ENCODE measurements around the gene PLXND1.

The PLXND1 gene

DNA sequence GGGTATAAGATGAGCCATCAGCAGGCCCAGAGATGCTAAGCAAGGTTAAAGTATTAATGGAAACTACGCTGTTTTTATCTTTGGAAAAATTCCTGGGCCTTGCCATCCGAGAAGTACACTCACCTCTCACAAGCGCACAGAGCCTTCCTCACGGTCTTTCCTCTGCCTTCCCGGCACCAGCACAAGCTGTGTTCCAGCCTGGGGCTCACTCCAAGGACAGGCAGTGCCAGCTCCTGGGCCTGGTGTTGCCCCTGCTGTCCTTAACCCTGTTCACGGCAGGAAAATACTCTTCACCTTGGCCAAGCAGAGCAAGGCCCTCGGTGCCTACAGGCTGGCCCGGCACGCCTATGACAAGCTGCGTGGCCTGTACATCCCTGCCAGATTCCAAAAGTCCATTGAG, 92.4 kb downstream of the PLXND1 start:
- no peak for TF ChIP-seq ZBTB7A (IDR thresholded peaks at IDR 0.05; ENCODE audit: low read depth)

DNA sequence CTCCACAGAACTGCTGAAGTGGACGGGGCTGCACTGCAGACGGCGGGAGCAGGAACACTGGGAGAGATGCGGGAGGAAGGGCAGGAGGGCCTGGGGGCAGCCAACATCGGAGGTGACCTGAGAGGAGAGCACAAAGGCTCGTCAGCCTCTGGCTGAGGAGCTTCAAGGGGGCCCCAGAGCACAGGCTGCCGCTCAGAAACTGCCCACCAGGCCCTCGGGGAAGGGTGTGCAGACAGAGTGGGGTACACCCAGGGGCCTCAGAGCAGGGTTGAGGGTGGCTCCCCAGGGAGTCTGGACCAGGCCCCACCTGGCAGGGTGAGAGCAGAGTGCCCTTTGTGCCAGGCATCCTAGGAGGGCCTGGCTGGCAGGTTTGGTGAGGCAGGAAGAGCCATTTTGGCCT, 92.8 kb downstream of the PLXND1 start:
- no peak for TF ChIP-seq ZBTB7A (IDR thresholded peaks at IDR 0.05; ENCODE audit: low read depth)
- no peak for TF ChIP-seq TEAD4 (IDR thresholded peaks at IDR 0.05)

DNA sequence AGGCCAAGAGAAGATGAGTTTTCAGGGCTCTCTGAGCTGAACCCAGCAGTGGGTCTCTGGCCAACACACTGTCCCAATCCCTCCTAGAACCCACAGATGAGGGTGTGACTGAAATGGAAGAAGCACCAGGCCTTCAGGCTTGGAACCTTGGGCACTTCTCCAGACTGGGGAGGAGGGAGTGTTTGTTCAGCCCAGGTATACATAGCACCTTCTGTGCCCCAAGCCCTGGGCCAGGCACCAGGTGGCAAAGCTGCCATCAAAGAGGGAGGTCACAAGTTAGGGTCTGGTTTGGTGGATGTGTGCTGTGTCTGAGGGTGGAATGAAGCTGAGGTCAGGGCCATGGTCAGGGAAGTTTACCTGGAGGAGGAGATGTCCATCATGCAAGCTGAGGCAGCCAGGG, 93.9 kb downstream of the PLXND1 start:
- no peak for TF ChIP-seq ZBTB7A (IDR thresholded peaks at IDR 0.05; ENCODE audit: low read depth)
- no peak for TF ChIP-seq RAD21 (IDR thresholded peaks at IDR 0.05; ENCODE audit: low read depth)

GRCh38 chr3:129507181-129507831, 99.2 kb downstream of the PLXND1 start:
- TF ChIP-seq TAF1 (IDR thresholded peaks at IDR 0.05; ENCODE audit: low read depth) (no peak), CREB1 (IDR thresholded peaks at IDR 0.05; ENCODE audit: low read depth) (no peak), CEBPB (IDR thresholded peaks at IDR 0.05) (no peak), YY1 (IDR thresholded peaks at IDR 0.05; ENCODE audit: low read depth) (no peak), RAD21 (IDR thresholded peaks at IDR 0.05; ENCODE audit: low read depth) (no peak), EP300 (IDR thresholded peaks at IDR 0.05; ENCODE audit: borderline replicate concordance) (no peak), FOXM1 (IDR thresholded peaks at IDR 0.05; ENCODE audit: borderline replicate concordance, low read depth) (no peak), NFIC (IDR thresholded peaks at IDR 0.05) (no peak), EGR1 (IDR thresholded peaks at IDR 0.05) (no peak), ZBTB7A (IDR thresholded peaks at IDR 0.05; ENCODE audit: low read depth) (no peak), TCF12 (IDR thresholded peaks at IDR 0.05; ENCODE audit: low read depth) (no peak), TEAD4 (IDR thresholded peaks at IDR 0.05) (no peak)
- TF ChIP-seq, protein P1, sequence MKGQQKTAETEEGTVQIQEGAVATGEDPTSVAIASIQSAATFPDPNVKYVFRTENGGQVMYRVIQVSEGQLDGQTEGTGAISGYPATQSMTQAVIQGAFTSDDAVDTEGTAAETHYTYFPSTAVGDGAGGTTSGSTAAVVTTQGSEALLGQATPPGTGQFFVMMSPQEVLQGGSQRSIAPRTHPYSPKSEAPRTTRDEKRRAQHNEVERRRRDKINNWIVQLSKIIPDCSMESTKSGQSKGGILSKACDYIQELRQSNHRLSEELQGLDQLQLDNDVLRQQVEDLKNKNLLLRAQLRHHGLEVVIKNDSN (IDR thresholded peaks at IDR 0.05) = no peak
- TF ChIP-seq, protein P2, sequence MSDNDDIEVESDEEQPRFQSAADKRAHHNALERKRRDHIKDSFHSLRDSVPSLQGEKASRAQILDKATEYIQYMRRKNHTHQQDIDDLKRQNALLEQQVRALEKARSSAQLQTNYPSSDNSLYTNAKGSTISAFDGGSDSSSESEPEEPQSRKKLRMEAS (IDR thresholded peaks at IDR 0.05) = no peak
- TF ChIP-seq, protein P3, sequence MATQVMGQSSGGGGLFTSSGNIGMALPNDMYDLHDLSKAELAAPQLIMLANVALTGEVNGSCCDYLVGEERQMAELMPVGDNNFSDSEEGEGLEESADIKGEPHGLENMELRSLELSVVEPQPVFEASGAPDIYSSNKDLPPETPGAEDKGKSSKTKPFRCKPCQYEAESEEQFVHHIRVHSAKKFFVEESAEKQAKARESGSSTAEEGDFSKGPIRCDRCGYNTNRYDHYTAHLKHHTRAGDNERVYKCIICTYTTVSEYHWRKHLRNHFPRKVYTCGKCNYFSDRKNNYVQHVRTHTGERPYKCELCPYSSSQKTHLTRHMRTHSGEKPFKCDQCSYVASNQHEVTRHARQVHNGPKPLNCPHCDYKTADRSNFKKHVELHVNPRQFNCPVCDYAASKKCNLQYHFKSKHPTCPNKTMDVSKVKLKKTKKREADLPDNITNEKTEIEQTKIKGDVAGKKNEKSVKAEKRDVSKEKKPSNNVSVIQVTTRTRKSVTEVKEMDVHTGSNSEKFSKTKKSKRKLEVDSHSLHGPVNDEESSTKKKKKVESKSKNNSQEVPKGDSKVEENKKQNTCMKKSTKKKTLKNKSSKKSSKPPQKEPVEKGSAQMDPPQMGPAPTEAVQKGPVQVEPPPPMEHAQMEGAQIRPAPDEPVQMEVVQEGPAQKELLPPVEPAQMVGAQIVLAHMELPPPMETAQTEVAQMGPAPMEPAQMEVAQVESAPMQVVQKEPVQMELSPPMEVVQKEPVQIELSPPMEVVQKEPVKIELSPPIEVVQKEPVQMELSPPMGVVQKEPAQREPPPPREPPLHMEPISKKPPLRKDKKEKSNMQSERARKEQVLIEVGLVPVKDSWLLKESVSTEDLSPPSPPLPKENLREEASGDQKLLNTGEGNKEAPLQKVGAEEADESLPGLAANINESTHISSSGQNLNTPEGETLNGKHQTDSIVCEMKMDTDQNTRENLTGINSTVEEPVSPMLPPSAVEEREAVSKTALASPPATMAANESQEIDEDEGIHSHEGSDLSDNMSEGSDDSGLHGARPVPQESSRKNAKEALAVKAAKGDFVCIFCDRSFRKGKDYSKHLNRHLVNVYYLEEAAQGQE (IDR thresholded peaks at IDR 0.05; ENCODE audit: low read depth) = no peak

DNA sequence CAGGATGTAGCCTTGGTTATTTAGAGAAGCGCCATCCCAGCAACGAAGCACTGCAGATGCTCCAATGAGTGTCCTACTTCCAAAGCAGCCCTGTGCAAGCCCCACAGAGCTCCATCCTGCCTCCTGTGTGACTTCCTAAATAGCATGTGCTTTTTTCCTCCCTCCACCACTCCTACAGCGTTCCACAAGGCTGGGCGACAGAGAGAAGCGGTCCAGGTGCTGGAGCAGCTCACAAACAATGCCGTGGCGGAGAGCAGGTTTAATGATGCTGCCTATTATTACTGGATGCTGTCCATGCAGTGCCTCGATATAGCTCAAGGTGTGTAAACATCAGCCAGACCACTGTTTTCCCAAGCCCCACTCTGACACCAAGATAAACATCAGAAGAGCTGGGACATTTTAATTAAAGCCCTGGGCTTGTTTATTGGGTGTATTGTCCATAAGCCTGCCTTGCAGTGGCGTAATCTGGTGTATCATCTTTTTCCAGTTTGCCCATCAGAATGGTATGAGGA, 100.2 kb downstream of the PLXND1 start:
- TF ChIP-seq EP300 (IDR thresholded peaks at IDR 0.05; ENCODE audit: borderline replicate concordance) (no peak), TCF12 (IDR thresholded peaks at IDR 0.05; ENCODE audit: low read depth) (no peak), YY1 (IDR thresholded peaks at IDR 0.05; ENCODE audit: low read depth) (no peak), FOXM1 (IDR thresholded peaks at IDR 0.05; ENCODE audit: borderline replicate concordance, low read depth) (no peak), CEBPB (IDR thresholded peaks at IDR 0.05) (no peak), CREB1 (IDR thresholded peaks at IDR 0.05; ENCODE audit: low read depth) (no peak), EGR1 (IDR thresholded peaks at IDR 0.05) (no peak), NFIC (IDR thresholded peaks at IDR 0.05) (no peak), TAF1 (IDR thresholded peaks at IDR 0.05; ENCODE audit: low read depth) (no peak), RAD21 (IDR thresholded peaks at IDR 0.05; ENCODE audit: low read depth) (no peak), TEAD4 (IDR thresholded peaks at IDR 0.05) (no peak), ZBTB7A (IDR thresholded peaks at IDR 0.05; ENCODE audit: low read depth) (no peak)
- TF ChIP-seq, protein P3 (IDR thresholded peaks at IDR 0.05; ENCODE audit: low read depth) = no peak
- TF ChIP-seq, protein P2 (IDR thresholded peaks at IDR 0.05) = no peak
- TF ChIP-seq, protein P1 (IDR thresholded peaks at IDR 0.05) = no peak

DNA sequence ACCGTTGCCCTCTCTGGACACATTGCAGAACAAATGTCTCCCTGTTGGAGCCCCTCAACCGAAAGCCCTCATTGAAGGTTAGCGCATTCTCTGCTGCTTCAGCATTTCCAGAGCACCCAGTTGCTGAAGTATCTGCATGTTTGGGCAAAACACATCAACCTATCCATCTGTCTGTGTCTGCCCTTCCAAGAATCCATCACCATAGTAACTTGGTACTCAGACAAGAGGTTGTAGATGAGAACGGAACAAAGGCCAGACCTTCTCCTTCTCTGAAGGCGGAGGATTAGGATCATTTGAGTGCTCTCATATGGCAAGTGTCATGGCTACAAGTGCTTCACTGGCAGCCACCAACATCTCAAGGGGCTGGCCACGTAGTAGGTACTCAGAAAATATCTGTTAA, 101.1 kb downstream of the PLXND1 start:
- TF ChIP-seq RAD21 (IDR thresholded peaks at IDR 0.05; ENCODE audit: low read depth) = no peak
- no peak for TF ChIP-seq FOXM1 (IDR thresholded peaks at IDR 0.05; ENCODE audit: borderline replicate concordance, low read depth)
- TF ChIP-seq, protein P1 (IDR thresholded peaks at IDR 0.05) = no peak
- no peak for TF ChIP-seq CREB1 (IDR thresholded peaks at IDR 0.05; ENCODE audit: low read depth)
- TF ChIP-seq, protein P3 (IDR thresholded peaks at IDR 0.05; ENCODE audit: low read depth) = no peak
- TF ChIP-seq, protein P2 (IDR thresholded peaks at IDR 0.05) = no peak
- TF ChIP-seq EP300 (IDR thresholded peaks at IDR 0.05; ENCODE audit: borderline replicate concordance) = no peak
- TF ChIP-seq EGR1 (IDR thresholded peaks at IDR 0.05) = no peak
- TF ChIP-seq YY1 (IDR thresholded peaks at IDR 0.05; ENCODE audit: low read depth) = no peak
- TF ChIP-seq TAF1 (IDR thresholded peaks at IDR 0.05; ENCODE audit: low read depth) = no peak

Measured in Ishikawa (cell line).